GM21390 (cell line): ENCODE data around the gene CSF3R.
"Not testable (repeated sequence)": the region's sequence is repeated elsewhere in the genome, so short reads cannot be mapped to it uniquely, and the experiment has no call there.

ENCODE experiments used
- ATAC-seq: cut with Tn5 transposase; IDR thresholded peaks from one replicate; pipeline ENCODE4 v1.9.1; 2021; ENCODE audit not compliant: unreplicated experiment

Gene CSF3R

DNA sequence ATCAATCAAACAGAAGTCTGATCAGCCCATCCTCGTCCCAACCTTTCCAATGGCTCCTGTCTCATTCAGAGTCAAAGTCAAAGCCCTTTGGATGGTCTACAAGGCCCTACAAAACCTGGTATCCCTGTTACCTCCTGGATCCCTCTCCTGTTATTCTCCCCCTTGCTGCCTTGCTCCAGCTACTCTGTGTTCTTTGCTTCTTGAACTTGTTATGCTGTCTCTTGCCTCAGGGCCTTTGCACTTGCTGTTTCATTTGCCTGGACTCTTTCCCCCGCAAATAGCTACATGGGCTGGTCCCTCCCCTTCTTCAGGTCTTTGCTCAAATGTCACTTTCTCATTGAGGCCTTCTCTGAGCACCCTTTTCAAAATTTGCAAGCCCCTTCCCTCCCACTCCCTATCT is 1.4 kb upstream of the CSF3R start:
- no peak for ATAC-seq

DNA sequence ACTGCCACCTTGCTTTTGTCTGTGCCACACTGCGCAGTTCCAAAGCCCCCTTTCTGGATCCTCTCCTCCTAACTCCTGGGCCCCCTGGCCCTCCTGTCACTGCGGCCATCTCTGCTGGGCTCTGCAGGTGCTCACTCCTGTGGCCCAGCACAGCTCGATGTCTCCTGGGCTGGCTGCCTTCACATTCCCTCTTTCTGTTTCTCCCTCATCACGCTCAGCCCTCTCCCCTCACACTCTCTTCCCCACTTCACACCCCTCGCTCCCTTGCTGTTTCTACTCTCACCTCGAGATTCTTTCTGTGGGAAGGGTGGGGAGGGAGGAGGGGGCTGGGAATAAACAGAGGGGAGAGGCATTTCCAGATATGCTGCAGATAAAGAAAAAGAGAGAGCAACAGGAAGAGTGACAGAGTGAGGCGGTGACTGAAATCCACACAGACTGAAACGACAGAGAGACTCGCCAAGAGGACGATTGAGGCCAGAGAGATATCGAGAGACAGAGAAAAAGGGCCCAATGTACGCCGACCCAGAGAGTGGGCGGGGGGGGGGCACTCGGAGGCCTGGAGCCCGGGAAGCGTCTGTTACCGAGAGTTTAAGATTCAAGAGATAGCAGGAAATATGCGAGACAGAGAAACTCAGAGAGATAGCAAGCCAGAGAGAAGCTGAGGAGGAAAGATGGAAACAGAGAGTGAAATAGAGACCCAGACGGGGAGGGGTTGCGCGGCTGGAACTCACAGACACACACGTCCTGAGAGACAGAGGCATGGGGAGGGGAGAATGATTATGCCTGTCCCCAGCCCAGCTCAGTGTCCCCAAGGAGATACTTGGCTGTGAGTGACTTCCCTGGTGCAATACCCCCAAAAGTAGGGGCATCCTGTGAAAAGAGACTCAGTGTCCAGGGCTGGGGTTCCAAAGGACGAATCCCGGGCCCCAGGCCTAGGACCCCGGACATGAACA is 666 bp downstream of the CSF3R start:
- no peak for ATAC-seq

DNA sequence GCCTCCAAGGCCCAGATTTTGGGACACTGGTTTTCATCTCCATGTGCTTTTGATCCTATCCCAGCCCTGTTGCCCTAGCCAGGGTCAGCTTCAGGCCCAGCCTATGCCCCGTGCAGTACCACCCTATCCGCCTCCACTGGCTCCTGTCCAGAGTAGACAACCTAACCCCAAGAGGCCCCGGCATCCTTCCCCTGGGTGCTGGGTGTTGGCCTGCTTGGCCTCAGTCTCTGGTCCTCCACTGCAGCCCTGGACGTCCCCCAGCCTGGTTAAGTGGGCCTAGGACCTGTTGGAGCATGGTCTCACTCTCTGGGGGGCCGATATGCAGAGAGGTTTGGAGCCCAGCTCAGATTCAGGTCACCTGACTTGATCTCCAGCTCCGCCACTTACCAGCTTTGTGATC is 1.6 kb downstream of the CSF3R start:
- no peak for ATAC-seq

DNA sequence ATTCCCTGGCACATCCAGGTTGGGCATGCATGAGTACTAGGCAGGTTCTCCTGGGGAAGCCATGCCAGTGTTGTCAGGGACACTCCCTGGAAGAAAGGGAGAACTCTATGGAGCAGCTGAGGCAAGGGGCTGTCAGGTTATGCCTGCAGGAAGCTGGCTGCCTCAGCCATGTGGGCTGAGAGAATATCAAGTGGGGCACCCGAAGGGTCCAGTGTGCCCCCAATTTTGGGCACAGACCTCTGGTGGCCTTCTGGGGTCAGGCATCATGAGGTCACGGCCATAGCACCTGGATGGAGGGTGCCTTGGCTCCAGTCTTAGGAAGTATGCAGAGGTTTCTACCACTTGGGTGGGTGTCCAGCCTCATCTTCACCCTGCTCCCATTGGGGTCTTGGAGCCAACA is 2.6 kb downstream of the CSF3R start:
- no peak for ATAC-seq

GRCh38 chr1:36479505-36480051 is 3.1 kb downstream of the CSF3R start:
- ATAC-seq, result no peak

DNA sequence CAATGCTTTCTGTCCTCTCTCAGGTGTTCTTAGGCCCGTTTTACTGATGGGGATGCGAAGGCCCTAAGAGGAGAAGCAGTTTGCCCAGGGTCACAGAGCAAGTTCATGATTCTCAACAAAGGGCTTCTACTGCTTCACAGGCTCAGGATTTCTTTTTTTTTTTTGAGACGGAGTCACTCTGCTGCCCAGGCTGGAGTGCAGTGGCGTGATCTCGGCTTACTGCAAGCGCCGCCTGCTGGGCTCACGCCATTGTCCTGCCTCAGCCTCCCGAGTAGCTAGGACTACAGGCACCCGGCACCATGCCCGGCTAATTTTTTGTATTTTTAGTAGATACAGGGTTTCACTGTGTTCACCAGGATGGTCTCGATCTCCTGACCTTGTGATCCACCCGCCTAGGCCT is 5.1 kb downstream of the CSF3R start:
- ATAC-seq, result not testable (repeated sequence)

- ATAC-seq, result no peak
These were observed 5.8 kb downstream of the CSF3R start for GRCh38 chr1:36476945-36477344.

- no peak for ATAC-seq
These were observed 6.7 kb downstream of the CSF3R start for GRCh38 chr1:36475910-36476604.

DNA sequence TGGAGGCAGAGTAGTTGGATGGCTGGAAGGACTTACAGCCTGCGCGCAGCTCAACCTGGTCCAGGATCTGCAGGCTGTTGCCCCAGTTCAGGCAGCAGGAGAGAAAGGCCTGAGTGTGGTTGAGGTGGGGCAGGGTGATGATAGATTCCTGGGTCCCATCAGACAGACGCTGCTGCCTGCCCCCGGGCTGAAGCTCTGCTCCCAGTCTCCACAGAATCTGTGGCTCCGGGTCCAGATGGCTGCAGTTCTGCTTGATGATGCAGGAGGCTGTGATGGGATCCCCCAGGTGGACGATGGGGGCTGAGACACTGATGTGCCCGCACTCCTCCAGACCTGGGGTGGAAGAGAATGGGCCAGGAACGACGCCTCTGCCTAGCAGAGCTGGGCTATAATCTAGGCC is 7.4 kb downstream of the CSF3R start:
- ATAC-seq, result no peak

- no peak for ATAC-seq
These were observed 10.1 kb downstream of the CSF3R start for GRCh38 chr1:36472656-36473055.

- ATAC-seq, result no peak
These were observed 10.7 kb downstream of the CSF3R start for GRCh38 chr1:36471830-36472641.

GRCh38 chr1:36469163-36469562 is 13.6 kb downstream of the CSF3R start:
- no peak for ATAC-seq

DNA sequence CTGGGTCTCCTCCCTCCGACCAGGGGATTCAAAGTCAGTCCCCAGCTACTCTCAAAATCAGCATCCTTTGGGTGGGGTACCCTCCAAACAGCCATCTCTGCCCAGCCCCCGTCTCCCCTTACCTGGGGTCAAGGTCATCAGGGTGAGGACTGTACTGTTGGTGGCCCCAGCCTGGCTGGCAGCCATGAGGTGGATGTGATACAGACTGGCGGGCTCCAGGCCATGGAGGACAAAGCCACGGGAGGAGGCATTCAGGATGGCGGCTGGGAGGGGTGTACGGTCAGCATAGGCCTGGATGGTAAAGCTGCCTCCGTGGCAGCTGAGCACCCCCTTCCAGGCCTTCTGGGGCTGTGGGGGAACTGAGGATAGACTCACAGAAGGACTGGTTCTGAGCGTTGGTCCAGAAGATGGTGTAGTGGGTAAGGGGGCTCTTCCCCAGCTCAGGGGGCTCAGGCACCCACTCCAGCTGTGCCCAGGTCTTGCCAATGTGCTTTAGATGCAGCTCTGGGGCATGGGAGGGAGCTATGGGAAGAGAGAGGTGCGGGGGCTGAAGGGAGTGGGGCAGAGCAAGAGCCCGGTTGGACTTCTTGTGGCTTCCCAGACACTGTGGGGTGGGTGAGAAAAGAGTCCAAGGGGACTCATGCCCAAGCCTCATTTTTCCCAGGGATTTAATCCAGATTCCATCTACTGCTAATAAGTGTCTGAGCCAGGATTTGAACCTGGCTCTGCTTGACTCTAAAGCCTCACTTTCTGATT is 14.8 kb downstream of the CSF3R start:
- ATAC-seq, result no peak

GRCh38 chr1:36467027-36467410 is 15.7 kb downstream of the CSF3R start:
- no peak for ATAC-seq

DNA sequence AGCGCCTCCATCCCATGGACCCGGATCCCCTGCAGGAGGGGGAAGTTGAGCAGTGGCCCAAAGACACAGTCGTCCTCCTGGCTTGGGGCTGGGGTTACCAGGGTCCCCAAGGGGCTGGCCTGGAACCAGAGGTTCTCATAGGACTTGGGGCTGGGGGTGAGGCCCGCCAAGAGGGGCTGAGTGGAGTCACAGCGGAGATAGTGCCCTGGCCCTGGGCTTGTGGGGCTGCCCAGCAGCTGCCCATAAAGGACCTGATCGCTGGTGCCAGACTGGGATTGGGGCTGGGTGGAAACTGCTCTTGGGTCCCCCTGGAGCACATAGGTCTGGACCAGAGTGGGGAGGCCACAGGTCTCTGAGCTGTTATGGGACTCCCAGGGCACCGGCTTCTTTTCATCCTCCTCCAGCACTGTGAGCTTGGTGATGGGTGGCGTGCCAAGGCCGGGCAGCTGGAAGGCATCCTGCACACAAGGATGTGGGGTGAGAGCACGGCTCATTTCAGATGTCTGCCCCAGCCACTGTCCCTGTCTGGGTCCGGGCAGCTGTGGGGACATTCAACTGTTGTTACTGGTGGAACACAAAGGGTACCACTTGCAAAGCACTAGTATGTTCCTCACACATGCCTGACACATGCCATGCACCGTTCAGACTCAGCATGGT is 16.2 kb downstream of the CSF3R start:
- no peak for ATAC-seq

- ATAC-seq, result no peak
These were observed 16.9 kb downstream of the CSF3R start for GRCh38 chr1:36465731-36466369.

GRCh38 chr1:36464605-36465393 is 17.9 kb downstream of the CSF3R start:
- peak; percentile 36 for ATAC-seq

DNA sequence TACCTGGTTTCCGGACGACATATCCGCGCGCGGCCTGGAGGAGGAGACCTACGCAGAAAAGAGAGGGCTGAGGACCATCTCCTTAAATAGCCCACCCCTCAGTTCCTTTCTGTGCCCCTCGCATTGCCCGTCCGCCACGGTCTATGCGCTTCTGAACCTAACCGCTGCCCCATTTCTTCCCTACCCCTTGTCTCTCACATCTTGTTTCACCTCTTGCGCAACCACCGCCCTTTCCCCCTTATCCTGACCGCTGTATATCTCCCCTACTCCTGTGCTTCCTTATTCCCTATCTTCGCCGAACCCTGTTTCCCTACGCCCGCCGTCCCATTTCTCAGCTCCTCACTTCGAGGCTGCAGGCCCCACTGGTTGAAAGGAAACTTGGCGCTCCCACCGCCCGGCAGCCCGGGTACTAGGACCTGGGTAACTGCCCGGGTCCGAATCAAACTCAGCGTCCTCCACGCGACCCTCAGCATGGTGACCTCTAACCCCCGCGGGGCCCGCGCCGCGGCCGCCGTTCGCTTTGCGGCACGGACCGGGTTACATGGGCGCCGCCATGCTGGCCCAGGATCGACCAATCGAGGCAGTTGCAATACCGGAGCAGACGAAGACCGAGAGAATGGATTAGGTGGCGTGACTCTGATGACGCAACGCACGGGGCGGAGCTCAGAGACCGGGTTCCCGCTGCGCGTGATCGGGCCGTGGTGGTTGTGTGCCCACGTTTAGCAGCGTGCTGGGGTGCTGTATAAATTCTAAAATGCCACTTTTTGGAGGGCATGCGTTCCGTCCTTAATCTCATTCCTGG is 18.7 kb downstream of the CSF3R start, which contains the start of gene MRPS15:
Gene MRPS15, minus strand, starts transcription at position 582 of the 802 bp plus-strand sequence. Its CDS starts 109 bp downstream, at position 473.
- peak; percentile 89 for ATAC-seq
